22Rv1 (cell line): Measurements from ENCODE around the gene ROPN1B.

Experiments used
- ZFX ChIP-seq: fragments of 450-650 bp; IDR thresholded peaks from 2 replicates; pipeline ENCODE4 v1.6.1; 2017; ENCODE audit warnings: antibody characterized with exemption, borderline replicate concordance
- TF ChIP-seq, protein P1 (sequence below): fragments of 450-650 bp; IDR thresholded peaks from 2 replicates; pipeline ENCODE4 v1.5.1; 2017; ENCODE audit warnings: mild to moderate bottlenecking

DNA sequence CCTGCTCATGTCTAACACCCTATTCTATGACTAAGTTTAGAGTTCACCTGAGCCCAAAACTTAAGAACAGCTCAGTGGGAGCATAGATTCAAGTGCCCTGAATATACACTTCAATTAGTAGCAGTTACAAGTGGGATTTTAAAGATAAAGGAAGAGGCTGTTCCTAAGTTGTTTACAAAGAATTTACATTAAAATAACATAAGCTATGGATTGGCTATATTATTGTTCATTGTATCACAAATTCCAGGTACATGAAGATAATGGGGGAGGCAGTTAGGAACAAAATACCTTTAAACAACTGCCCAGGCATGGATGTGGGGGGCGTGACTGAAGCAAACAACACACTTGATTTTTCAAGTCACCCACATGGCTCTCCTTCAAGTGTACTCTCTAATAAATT, 52.7 kb downstream of the ROPN1B start:
- TF ChIP-seq, protein P1, sequence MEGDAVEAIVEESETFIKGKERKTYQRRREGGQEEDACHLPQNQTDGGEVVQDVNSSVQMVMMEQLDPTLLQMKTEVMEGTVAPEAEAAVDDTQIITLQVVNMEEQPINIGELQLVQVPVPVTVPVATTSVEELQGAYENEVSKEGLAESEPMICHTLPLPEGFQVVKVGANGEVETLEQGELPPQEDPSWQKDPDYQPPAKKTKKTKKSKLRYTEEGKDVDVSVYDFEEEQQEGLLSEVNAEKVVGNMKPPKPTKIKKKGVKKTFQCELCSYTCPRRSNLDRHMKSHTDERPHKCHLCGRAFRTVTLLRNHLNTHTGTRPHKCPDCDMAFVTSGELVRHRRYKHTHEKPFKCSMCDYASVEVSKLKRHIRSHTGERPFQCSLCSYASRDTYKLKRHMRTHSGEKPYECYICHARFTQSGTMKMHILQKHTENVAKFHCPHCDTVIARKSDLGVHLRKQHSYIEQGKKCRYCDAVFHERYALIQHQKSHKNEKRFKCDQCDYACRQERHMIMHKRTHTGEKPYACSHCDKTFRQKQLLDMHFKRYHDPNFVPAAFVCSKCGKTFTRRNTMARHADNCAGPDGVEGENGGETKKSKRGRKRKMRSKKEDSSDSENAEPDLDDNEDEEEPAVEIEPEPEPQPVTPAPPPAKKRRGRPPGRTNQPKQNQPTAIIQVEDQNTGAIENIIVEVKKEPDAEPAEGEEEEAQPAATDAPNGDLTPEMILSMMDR = no peak
- no peak for TF ChIP-seq ZFX
